H1 (cell line): Measurements from ENCODE around the gene COL4A1. TPM values are rescaled to one million over a fixed set of nuclear protein-coding genes. Genes with fewer than 3 reads are reported as not detected.

Experiments used
- CTCF ChIA-PET: fragments of 300-600 bp; sonication (Branson Sonifier 250); formaldehyde crosslinking; loops from one replicate; lab custom pipeline; 2021; ENCODE audit not compliant: partially characterized antibody; lab: Charles Lee
- POLR2A ChIA-PET: fragments of 300-600 bp; sonication (Branson Sonifier 250); formaldehyde crosslinking; loops from one replicate; lab custom pipeline; 2021; ENCODE audit warnings: inconsistent platforms; ENCODE audit not compliant: partially characterized antibody; lab: Charles Lee
- DNase-seq, 2 experiments: peaks; one replicate each; pipeline versions ENCODE4 v3.0.0 to v3.0.0-alpha.2; 2010 to 2022; ENCODE audit warnings: low spot score in 2 of 2, low read depth in 1 of 2, mixed read lengths in 1 of 2
- FAIRE-seq: peaks from 2 replicates; lab custom pipeline; 2011; peaks lifted over from hg19 to GRCh38; lab: Jason Lieb, UNC
- H2AFZ ChIP-seq: 2 replicates; pipeline ENCODE4 v1.8.1; 2012; ENCODE audit warnings: low read length, inconsistent platforms
- H2AK5ac ChIP-seq: 2 replicates; pipeline ENCODE4 v1.6.1; 2013; ENCODE audit warnings: low read depth, low read length
- H2BK120ac ChIP-seq: replicated peaks from 2 replicates; pipeline ENCODE3; 2013; ENCODE audit warnings: low read depth, low read length, inconsistent platforms
- H2BK12ac ChIP-seq: 2 replicates; pipeline ENCODE4 v1.6.1; 2013; ENCODE audit warnings: low read depth, low read length
- H2BK15ac ChIP-seq: 2 replicates; pipeline ENCODE4 v1.6.1; 2013; ENCODE audit warnings: low read length
- H2BK20ac ChIP-seq: 2 replicates; pipeline ENCODE4 v1.6.1; 2013; ENCODE audit warnings: low read length
- H2BK5ac ChIP-seq: 2 replicates; pipeline ENCODE4 v1.6.1; 2013; ENCODE audit warnings: low read depth, low read length
- H3K14ac ChIP-seq: 2 replicates; pipeline ENCODE4 v1.6.1; 2013; ENCODE audit warnings: inconsistent platforms; ENCODE audit not compliant: insufficient read length
- H3K18ac ChIP-seq: 2 replicates; pipeline ENCODE4 v1.6.1; 2013; ENCODE audit warnings: low read length; ENCODE audit errors: extremely low read depth
- H3K23ac ChIP-seq: 2 replicates; pipeline ENCODE4 v1.6.1; 2013; ENCODE audit warnings: inconsistent platforms; ENCODE audit not compliant: insufficient read length
- H3K23me2 ChIP-seq: 2 replicates; pipeline ENCODE4 v1.6.1; 2013; ENCODE audit warnings: low read depth, low read length
- H3K27ac ChIP-seq: 2 replicates; pipeline ENCODE4 v1.6.1; 2011; ENCODE audit warnings: low read depth, low read length, inconsistent platforms
- H3K27me3 ChIP-seq, 4 experiments: replicated peaks in 1 of 4; 1 replicate in 1 of 4; 2 replicates in 3 of 4; pipeline versions ENCODE4 v1.6.1 to v1.8.1; 2011 to 2013; ENCODE audit warnings: low read length in 3 of 4, mild to moderate bottlenecking in 3 of 4, inconsistent platforms in 2 of 4, mixed read lengths in 2 of 4, moderate library complexity in 1 of 4; ENCODE audit not compliant: control insufficient read depth in 3 of 4, insufficient read depth in 3 of 4; ENCODE audit errors: extremely low read depth in 1 of 4
- H3K36me3 ChIP-seq, 4 experiments: 2 replicates each; pipeline versions ENCODE4 v1.6.1 to v1.8.1; 2011 to 2013; ENCODE audit warnings: mild to moderate bottlenecking in 4 of 4, low read length in 3 of 4, moderate library complexity in 2 of 4, control low read depth in 1 of 4, inconsistent platforms in 1 of 4; ENCODE audit not compliant: insufficient read depth in 4 of 4, control insufficient read depth in 2 of 4
- H3K4ac ChIP-seq: replicated peaks from 2 replicates; pipeline ENCODE3; 2013; ENCODE audit warnings: low read length, low read depth, mixed read lengths, inconsistent platforms; ENCODE audit not compliant: insufficient read length
- H3K4me1 ChIP-seq, 4 experiments: replicated peaks in 1 of 4; 1 replicate in 1 of 4; 2 replicates in 3 of 4; pipeline versions ENCODE4 v1.6.1 to v1.8.1; 2011 to 2013; ENCODE audit warnings: low read length in 3 of 4, inconsistent platforms in 2 of 4, mixed read lengths in 1 of 4; ENCODE audit not compliant: insufficient read depth in 4 of 4, control insufficient read depth in 3 of 4
- H3K4me2 ChIP-seq, 2 experiments: 2 replicates each; pipeline versions ENCODE4 v1.6.1 to v1.8.1; 2011 to 2013; ENCODE audit warnings: low read depth in 2 of 2, low read length in 2 of 2, control low read depth in 1 of 2, inconsistent platforms in 1 of 2, mild to moderate bottlenecking in 1 of 2; ENCODE audit not compliant: insufficient read depth in 1 of 2
- H3K4me3 ChIP-seq, 4 experiments: fragments of 200-600, 300-600 bp in 1 of 4; sonication (generic), shearing (Covaris generic), sonication (Bioruptor Twin) in 1 of 4; 2 replicates each; pipeline versions ENCODE4 v1.5.1 to v1.8.1; 2011 to 2016; ENCODE audit warnings: low read length in 4 of 4, low read depth in 3 of 4, control low read depth in 2 of 4, inconsistent platforms in 2 of 4, mild to moderate bottlenecking in 2 of 4, mixed read lengths in 1 of 4, moderate library complexity in 1 of 4; ENCODE audit not compliant: insufficient read depth in 2 of 4; ENCODE audit errors: extremely low read depth in 1 of 4
- H3K56ac ChIP-seq: replicated peaks from 2 replicates; pipeline ENCODE3; 2013; ENCODE audit warnings: low read depth, mild to moderate bottlenecking, mixed read lengths, low read length, inconsistent platforms; ENCODE audit not compliant: insufficient read length
- H3K79me1 ChIP-seq: 2 replicates; pipeline ENCODE4 v1.6.1; 2013; ENCODE audit warnings: low read depth, low read length, control low read depth
- H3K79me2 ChIP-seq, 2 experiments: 2 replicates each; pipeline versions ENCODE4 v1.6.1 to v1.8.1; 2012 to 2013; ENCODE audit warnings: low read length in 2 of 2, mild to moderate bottlenecking in 2 of 2, inconsistent platforms in 1 of 2; ENCODE audit not compliant: insufficient read depth in 2 of 2, control insufficient read depth in 1 of 2
- H3K9ac ChIP-seq, 4 experiments: replicated peaks in 1 of 4; 1 replicate in 1 of 4; 2 replicates in 3 of 4; pipeline versions ENCODE4 v1.6.1 to v1.8.1; 2011 to 2013; ENCODE audit warnings: low read depth in 3 of 4, low read length in 3 of 4, control low read depth in 2 of 4, mild to moderate bottlenecking in 2 of 4, moderate library complexity in 2 of 4, inconsistent platforms in 1 of 4; ENCODE audit errors: extremely low read depth in 1 of 4
- H3K9me3 ChIP-seq, 2 experiments: 2 replicates each; pipeline versions ENCODE4 v1.6.1 to v1.8.1; 2012 to 2013; ENCODE audit warnings: mild to moderate bottlenecking in 2 of 2, moderate library complexity in 2 of 2, control low read depth in 1 of 2, inconsistent platforms in 1 of 2, low read depth in 1 of 2, low read length in 1 of 2, mixed read lengths in 1 of 2; ENCODE audit not compliant: insufficient read depth in 2 of 2
- H4K20me1 ChIP-seq, 2 experiments: replicated peaks in 1 of 2; 2 replicates each; pipeline versions ENCODE3 to v1.8.1; 2011 to 2013; ENCODE audit warnings: inconsistent platforms in 2 of 2, low read length in 2 of 2, mild to moderate bottlenecking in 1 of 2; ENCODE audit not compliant: insufficient read depth in 2 of 2, control insufficient read depth in 1 of 2
- H4K5ac ChIP-seq: 2 replicates; pipeline ENCODE4 v1.6.1; 2013; ENCODE audit warnings: low read length, low read depth, mixed read lengths, inconsistent platforms; ENCODE audit not compliant: insufficient read length
- H4K8ac ChIP-seq: 2 replicates; pipeline ENCODE4 v1.8.0; 2013; ENCODE audit warnings: mild to moderate bottlenecking, moderate library complexity, low read length, inconsistent platforms; ENCODE audit not compliant: insufficient read depth; ENCODE audit errors: extremely low read depth
- H4K91ac ChIP-seq: replicated peaks from 2 replicates; pipeline ENCODE3; 2013; ENCODE audit warnings: low read length, mixed read lengths, inconsistent platforms; ENCODE audit not compliant: insufficient read length
- ATF2 ChIP-seq: IDR thresholded peaks from 2 replicates; pipeline ENCODE4 v1.6.1; 2012; ENCODE audit warnings: low read length, inconsistent platforms
- CHD1 ChIP-seq: IDR thresholded peaks from 2 replicates; pipeline ENCODE4 v1.6.1; 2012; ENCODE audit warnings: low read depth, low read length, improper control_type of control experiment
- CREB1 ChIP-seq: IDR thresholded peaks from 2 replicates; pipeline ENCODE4 v1.6.1; 2012; ENCODE audit warnings: inconsistent platforms
- E2F6 ChIP-seq: IDR thresholded peaks from 2 replicates; pipeline ENCODE4 v1.6.1; 2012; ENCODE audit warnings: inconsistent platforms
- HDAC2 ChIP-seq, 2 experiments: fragments of 300-600 bp in 1 of 2; sonication (generic) in 1 of 2; IDR thresholded peaks; 2 replicates each; pipeline ENCODE4 v1.6.1; 2011 to 2012; ENCODE audit warnings: low read depth in 2 of 2, low read length in 2 of 2, mild to moderate bottlenecking in 2 of 2, moderate library complexity in 2 of 2, borderline replicate concordance in 1 of 2, inconsistent platforms in 1 of 2
- NANOG ChIP-seq: IDR thresholded peaks from 2 replicates; pipeline ENCODE4 v1.6.1; 2011; ENCODE audit warnings: low read length, low read depth, mild to moderate bottlenecking, inconsistent platforms; ENCODE audit not compliant: insufficient read depth, poor library complexity, severe bottlenecking
- POLR2A ChIP-seq, 2 experiments: IDR thresholded peaks; 1 replicate in 1 of 2; 2 replicates in 1 of 2; pipeline ENCODE4 v1.6.1; 2011; ENCODE audit warnings: low read depth in 2 of 2, low read length in 2 of 2, mild to moderate bottlenecking in 2 of 2; ENCODE audit errors: control extremely low read depth in 1 of 2
- RAD21 ChIP-seq, 2 experiments: IDR thresholded peaks in 1 of 2; conservative IDR thresholded peaks in 1 of 2; 2 replicates each; pipeline ENCODE4 v1.6.1; 2011; ENCODE audit warnings: low read depth in 2 of 2, low read length in 2 of 2, improper control_type of control experiment in 1 of 2, inconsistent platforms in 1 of 2, mild to moderate bottlenecking in 1 of 2, moderate library complexity in 1 of 2
- SP1 ChIP-seq: IDR thresholded peaks from 2 replicates; pipeline ENCODE4 v1.6.1; 2011; ENCODE audit warnings: low read depth, low read length
- SRF ChIP-seq: IDR thresholded peaks from 2 replicates; pipeline ENCODE4 v1.6.1; 2011; ENCODE audit warnings: mild to moderate bottlenecking, low read depth, low read length, moderate library complexity
- TCF12 ChIP-seq: IDR thresholded peaks from 2 replicates; pipeline ENCODE4 v1.6.1; 2011; ENCODE audit warnings: low read depth, mild to moderate bottlenecking, low read length
- WGBS, 2 experiments: shearing (Covaris generic) in 1 of 2; methylation state at CpG; one replicate each; pipeline versions ENCODE4 v1.1.6 to v1.1.7; 2013 to 2015; ENCODE audit warnings: low lambda C conversion rate in 2 of 2, mixed read lengths in 2 of 2, inconsistent platforms in 1 of 2, low coverage in 1 of 2, missing lambda C conversion rate in 1 of 2; ENCODE audit not compliant: insufficient replicate concordance in 2 of 2, insufficient coverage in 1 of 2, insufficient read length in 1 of 2; ENCODE audit errors: extremely low coverage in 1 of 2, missing lambda C conversion rate in 1 of 2; 5-methylcytosine and 5-hydroxymethylcytosine counted together
- polyA plus RNA-seq, 7 experiments: library from polyadenylated mRNA; depleted of rRNA in 3 of 7; stranded (reverse) in 5 of 7; unstranded in 2 of 7; fragments of >200 nt in 5 of 7; fragments of 200-250 nt in 2 of 7; gene quantifications; 1 replicate in 5 of 7; 2 replicates in 1 of 7; 4 replicates in 1 of 7; pipeline versions ENCODE4 v1.2.1 to v1.2.3, GENCODE V29; 2011 to 2013; ENCODE audit warnings: missing spikeins in 2 of 7, mixed read lengths in 2 of 7
- total RNA-seq: library from RNA; stranded (reverse); fragmentation: NEBNext Ultra II Directional; extraction: Animal tissue kit (Norgen Biotek cat#: 25700); gene quantifications from 2 replicates; pipeline ENCODE4 v1.2.1, GENCODE V29; 2021

Gene COL4A1
- total and polyA plus RNA-seq, 2 of the 8 experiments (the other 6 are each of a cell fraction or from before 2014, with no cell fraction given) = 30.7 to 82.0 TPM

- no peak overlapping the region for H2BK120ac ChIP-seq
- ChIA-PET CTCF (interaction anchor here (1.2 to 1.4 kb wide), 2 partner anchors 30 to 164 kb away, joined by 3 to 6 read pairs; no protein-coding TSS in a partner anchor), POLR2A (no interaction called here)
- H3K14ac ChIP-seq = no peak overlapping the region
- H3K4ac ChIP-seq = no peak overlapping the region
- no peak overlapping the region for H3K56ac ChIP-seq
- no peaks in the 10 kb centered on the region for H3K27me3 ChIP-seq
- H3K79me2 ChIP-seq = no peaks in the 10 kb centered on the region
- 79% methylated on average over 7 of the region's 7 CpGs; no CpG with 5 or more reads in 1 of the 2 experiments for WGBS, 2 experiments
- H2BK20ac ChIP-seq = no peak overlapping the region
- no peak overlapping the region for H2BK15ac ChIP-seq
- no peak overlapping the region for H4K91ac ChIP-seq
- DNase-seq (no peak), FAIRE-seq (no peak)
- no peak overlapping the region for H2BK12ac ChIP-seq
- H3K79me1 ChIP-seq = no peaks in the 10 kb centered on the region
- no peaks in the 10 kb centered on the region for H3K9me3 ChIP-seq
- H3K23ac ChIP-seq = no peak overlapping the region
- no peak overlapping the region for H2AK5ac ChIP-seq
- H4K5ac ChIP-seq = no peak overlapping the region
- H2BK5ac ChIP-seq = no peak overlapping the region
- no peak overlapping the region for H4K8ac ChIP-seq
- H3K4me3 ChIP-seq = no peak overlapping the region
- H3K36me3 ChIP-seq = peaks cover 0 to 8% (median 6%) of the 10 kb centered on the region in 4 experiments; a peak in 7 of 8 replicates
- no peaks in the 10 kb centered on the region for H3K23me2 ChIP-seq
- H3K4me1 ChIP-seq = peaks cover 0 to 3% (median 0%) of the 10 kb centered on the region in 4 experiments; a peak in 2 of 7 replicates
- no peak overlapping the region for H3K18ac ChIP-seq
- H2AFZ ChIP-seq = no peak overlapping the region
- no peak overlapping the region for H3K9ac ChIP-seq
- no peaks in the 10 kb centered on the region for H4K20me1 ChIP-seq
- H3K4me2 ChIP-seq = no peak overlapping the region
- H3K27ac ChIP-seq = no peak overlapping the region
- TF ChIP-seq ATF2 (no peak), SRF (no peak), CREB1 (no peak), NANOG (no peak), E2F6 (no peak), POLR2A (IDR thresholded peaks at IDR 0.05; ENCODE audit: control extremely low read depth in 1 of 2, low read depth in 2 of 2, low read length in 2 of 2) (no peak), TCF12 (no peak), CHD1 (no peak), RAD21 (IDR thresholded peaks at IDR 0.05 in 1 of 2, conservative IDR thresholded peaks at IDR 0.05 in 1 of 2; ENCODE audit: low read depth in 2 of 2, low read length in 2 of 2) (no peak), SP1 (no peak), HDAC2 (IDR thresholded peaks at IDR 0.05; ENCODE audit: borderline replicate concordance in 1 of 2, low read depth in 2 of 2, low read length in 2 of 2) (no peak)
Observed at GRCh38 chr13:110183910-110184309, 123.0 kb downstream of the COL4A1 start.
